WERI-Rb-1 (cell line): ENCODE measurements around the gene JAG1.

Experiments
- DNase-seq: peaks from one replicate; pipeline ENCODE4 v3.0.0-alpha.2; 2020
- H3K27ac ChIP-seq: fragments of 250-450 bp; sonication (Bioruptor Pico); 2 replicates; pipeline ENCODE4 v1.5.1; 2020; ENCODE audit warnings: mild to moderate bottlenecking, moderate library complexity
- H3K27me3 ChIP-seq: fragments of 250-450 bp; sonication (Bioruptor Pico); 2 replicates; pipeline ENCODE4 v1.5.1; 2021; ENCODE audit warnings: mild to moderate bottlenecking, low read depth, moderate library complexity; ENCODE audit not compliant: insufficient read depth, severe bottlenecking
- H3K36me3 ChIP-seq: fragments of 250-450 bp; sonication (Bioruptor Pico); 2 replicates; pipeline ENCODE4 v1.5.1; 2020; ENCODE audit warnings: mild to moderate bottlenecking, moderate library complexity
- H3K4me3 ChIP-seq: 2 replicates; pipeline ENCODE4 v1.5.1; 2011; ENCODE audit warnings: low read depth, mild to moderate bottlenecking, control low read depth, low read length
- H3K9me3 ChIP-seq: fragments of 250-450 bp; sonication (Bioruptor Pico); 2 replicates; pipeline ENCODE4 v1.5.1; 2021; ENCODE audit warnings: mild to moderate bottlenecking, moderate library complexity; ENCODE audit not compliant: severe bottlenecking
- CTCF ChIP-seq: IDR thresholded peaks from 2 replicates; pipeline ENCODE4 v1.5.1; 2011; ENCODE audit warnings: low read depth, mild to moderate bottlenecking, control low read depth, inconsistent platforms, low read length

JAG1 gene

GRCh38 chr20:10644458-10645204 is 29.2 kb downstream of the JAG1 start:
- Histone ChIP-seq H3K27ac (peak overlapping the region; percentile 25), H3K27me3 (no peaks in the 10 kb centered on the region), H3K4me3 (no peak overlapping the region), H3K36me3 (peaks cover 3% of the 10 kb centered on the region; the same call in 1 of the 2 replicates), H3K9me3 (no peaks in the 10 kb centered on the region)
- peak; percentile 81 for DNase-seq
- TF ChIP-seq CTCF = no peak

GRCh38 chr20:10643560-10643873 is 30.3 kb downstream of the JAG1 start:
- Histone ChIP-seq H3K27ac (no peak overlapping the region), H3K4me3 (no peak overlapping the region), H3K27me3 (no peaks in the 10 kb centered on the region), H3K36me3 (peaks cover 3% of the 10 kb centered on the region; the same call in 1 of the 2 replicates), H3K9me3 (no peaks in the 10 kb centered on the region)
- DNase-seq = no peak
- no peak for TF ChIP-seq CTCF

GRCh38 chr20:10642856-10643559 is 30.8 kb downstream of the JAG1 start:
- no peak for DNase-seq
- TF ChIP-seq CTCF = no peak
- Histone ChIP-seq H3K9me3 (no peaks in the 10 kb centered on the region), H3K4me3 (no peak overlapping the region), H3K36me3 (peaks cover 3% of the 10 kb centered on the region; the same call in 1 of the 2 replicates), H3K27ac (no peak overlapping the region), H3K27me3 (no peaks in the 10 kb centered on the region)

GRCh38 chr20:10641893-10642292 is 31.9 kb downstream of the JAG1 start:
- no peak overlapping the region for H3K4me3 ChIP-seq
- H3K9me3 ChIP-seq = no peaks in the 10 kb centered on the region
- H3K27me3 ChIP-seq = no peaks in the 10 kb centered on the region
- DNase-seq = no peak
- TF ChIP-seq CTCF = no peak
- no peak overlapping the region for H3K27ac ChIP-seq
- peaks cover 3% of the 10 kb centered on the region; the same call in 1 of the 2 replicates for H3K36me3 ChIP-seq

- no peaks in the 10 kb centered on the region for H3K27me3 ChIP-seq
- peaks cover 3% of the 10 kb centered on the region; the same call in 1 of the 2 replicates for H3K36me3 ChIP-seq
- no peak overlapping the region for H3K27ac ChIP-seq
- H3K4me3 ChIP-seq = no peak overlapping the region
- TF ChIP-seq CTCF = no peak
- no peak for DNase-seq
- no peaks in the 10 kb centered on the region for H3K9me3 ChIP-seq
These were observed 32.3 kb downstream of the JAG1 start for GRCh38 chr20:10641467-10641866.
